GM12873 (cell line): ENCODE results near the gene INSYN2B.

Experiments used
- CTCF ChIP-seq: IDR thresholded peaks from 2 replicates; pipeline ENCODE4 v1.5.1; 2012; ENCODE audit warnings: low read depth, mild to moderate bottlenecking, moderate library complexity, low read length, control low read depth; ENCODE audit not compliant: insufficient read depth; ENCODE audit errors: missing control alignments

The INSYN2B gene

GRCh38 chr5:169933616-169934015 lies 46.7 kb downstream of the INSYN2B start:
- TF ChIP-seq CTCF, result no peak

GRCh38 chr5:169933127-169933526 lies 47.2 kb downstream of the INSYN2B start:
- no peak for TF ChIP-seq CTCF

GRCh38 chr5:169923988-169924387 lies 56.3 kb downstream of the INSYN2B start:
- no peak for TF ChIP-seq CTCF

- TF ChIP-seq CTCF, result no peak
These were observed 57.8 kb downstream of the INSYN2B start for GRCh38 chr5:169922474-169922873.

- TF ChIP-seq CTCF, result no peak
These were observed 58.3 kb downstream of the INSYN2B start for GRCh38 chr5:169921949-169922348.

GRCh38 chr5:169921384-169921783 lies 58.9 kb downstream of the INSYN2B start:
- no peak for TF ChIP-seq CTCF

- no peak for TF ChIP-seq CTCF
These were observed 59.8 kb downstream of the INSYN2B start for GRCh38 chr5:169920474-169920873.
